A549 (cell line): Measurements from ENCODE around the gene FOCAD. TPM values are rescaled to one million over a fixed set of nuclear protein-coding genes. Genes with fewer than 3 reads are reported as not detected.

ENCODE experiments used
- ATAC-seq, 2 experiments: fragments of 200-7000 bp in 1 of 2; fragments of >200 bp in 1 of 2; cut with Nextera tagmentation in 1 of 2; cut with Tn5 transposase in 1 of 2; 3 replicates each; pipeline versions ENCODE4 v1.8.0 to v1.9.1; 2018 to 2020; ENCODE audit warnings: mild to moderate bottlenecking in 1 of 2, moderate library complexity in 1 of 2
- CTCF ChIA-PET: fragments of 300-600 bp; sonication (Branson Sonifier 250); formaldehyde crosslinking; extraction: SDS; loops from one replicate; lab custom pipeline; 2021; ENCODE audit warnings: antibody characterized with exemption, inconsistent platforms; lab: Yijun Ruan, JAX
- POLR2A ChIA-PET: fragments of 350-600 bp; formaldehyde crosslinking; extraction: SDS; loops from one replicate; lab custom pipeline; 2021; ENCODE audit warnings: antibody characterized with exemption, inconsistent platforms; lab: Yijun Ruan, JAX
- DNase-seq, 2 experiments: peaks; one replicate each; pipeline versions ENCODE4 v3.0.0 to v3.0.0-alpha.2; 2011 to 2016; ENCODE audit warnings: low read depth in 1 of 2, low spot score in 1 of 2
- FAIRE-seq: peaks from 2 replicates; lab custom pipeline; 2011; peaks lifted over from hg19 to GRCh38; lab: Jason Lieb, UNC
- H3K27ac ChIP-seq, 2 experiments: fragments of >200 bp; sonication (Bioruptor Twin); formaldehyde crosslinking; 3 replicates each; pipeline ENCODE4 v1.5.1; 2016 to 2017
- H3K4me1 ChIP-seq: fragments of >200 bp; sonication (Bioruptor Twin); formaldehyde crosslinking; 3 replicates; pipeline ENCODE4 v1.6.1; 2016
- H3K4me2 ChIP-seq: fragments of >200 bp; sonication (Bioruptor Twin); formaldehyde crosslinking; 3 replicates; pipeline ENCODE4 v1.6.1; 2016
- H3K4me3 ChIP-seq: fragments of >200 bp; sonication (Bioruptor Twin); formaldehyde crosslinking; 3 replicates; pipeline ENCODE4 v1.5.1; 2016
- H3K9me3 ChIP-seq: fragments of >200 bp; sonication (Bioruptor Twin); formaldehyde crosslinking; 3 replicates; pipeline ENCODE4 v1.6.1; 2016
- ATOH8 ChIP-seq: fragments of 250-450 bp; sonication (Bioruptor Pico); IDR thresholded peaks from 2 replicates; pipeline ENCODE4 v1.5.0; 2020; ENCODE audit warnings: low read depth, mild to moderate bottlenecking, moderate library complexity
- BCL3 ChIP-seq: fragments of >200 bp; sonication (Bioruptor Twin); formaldehyde crosslinking; IDR thresholded peaks from 3 replicates; pipeline ENCODE4 v1.6.1; 2016
- BHLHE40 ChIP-seq: IDR thresholded peaks from 2 replicates; pipeline ENCODE4 v1.6.1; 2012; ENCODE audit warnings: low read depth, low read length, inconsistent platforms
- CEBPB ChIP-seq, 2 experiments: fragments of >200 bp in 1 of 2; sonication (Bioruptor Twin) in 1 of 2; formaldehyde crosslinking in 1 of 2; IDR thresholded peaks; 2 replicates each; pipeline ENCODE4 v1.6.1; 2012 to 2016
- CHD4 ChIP-seq: fragments of 200-600 bp; sonication (generic); IDR thresholded peaks from 2 replicates; pipeline ENCODE4 v1.6.1; 2016; ENCODE audit warnings: antibody characterized with exemption, mild to moderate bottlenecking, borderline replicate concordance
- EHF ChIP-seq: fragments of 250-450 bp; sonication (Bioruptor Pico); IDR thresholded peaks from 2 replicates; pipeline ENCODE4 v1.5.0; 2020; ENCODE audit warnings: mild to moderate bottlenecking
- ELK1 ChIP-seq: fragments of 150-350 bp; IDR thresholded peaks from 2 replicates; pipeline ENCODE4 v1.6.1; 2014; ENCODE audit warnings: low read depth, mild to moderate bottlenecking, low read length
- EP300 ChIP-seq, 2 experiments: fragments of >200 bp; sonication (Bioruptor Twin); formaldehyde crosslinking; IDR thresholded peaks; 2 replicates in 1 of 2; 3 replicates in 1 of 2; pipeline ENCODE4 v1.6.1; 2016 to 2017
- HMGXB4 ChIP-seq: fragments of 250-450 bp; sonication (Bioruptor Pico); IDR thresholded peaks from 2 replicates; pipeline ENCODE4 v1.5.0; 2021; ENCODE audit warnings: mild to moderate bottlenecking, moderate library complexity, borderline replicate concordance
- HOXA7 ChIP-seq: fragments of 250-450 bp; sonication (Bioruptor Pico); IDR thresholded peaks from 2 replicates; pipeline ENCODE4 v1.5.0; 2020; ENCODE audit warnings: mild to moderate bottlenecking, moderate library complexity
- HOXB5 ChIP-seq: fragments of 250-450 bp; sonication (Bioruptor Pico); IDR thresholded peaks from 2 replicates; pipeline ENCODE4 v1.5.0; 2020; ENCODE audit warnings: mild to moderate bottlenecking, moderate library complexity
- KDM5A ChIP-seq: fragments of 200-600 bp; sonication (generic); IDR thresholded peaks from 2 replicates; pipeline ENCODE4 v1.6.1; 2016; ENCODE audit warnings: antibody characterized with exemption, mild to moderate bottlenecking
- MAZ ChIP-seq: fragments of 150-350 bp; IDR thresholded peaks from 2 replicates; pipeline ENCODE4 v1.6.1; 2014; ENCODE audit warnings: antibody characterized with exemption, low read depth, low read length, borderline replicate concordance
- NFE2L2 ChIP-seq: fragments of 150-350 bp; conservative IDR thresholded peaks from 2 replicates; pipeline ENCODE4 v1.6.1; 2014; ENCODE audit warnings: low read length
- NPAS2 ChIP-seq: fragments of 250-450 bp; sonication (Bioruptor Pico); IDR thresholded peaks from 2 replicates; pipeline ENCODE4 v1.8.0; 2022; ENCODE audit warnings: mild to moderate bottlenecking, moderate library complexity, borderline replicate concordance
- RARB ChIP-seq: fragments of 250-450 bp; sonication (Bioruptor Pico); IDR thresholded peaks from 2 replicates; pipeline ENCODE4 v1.8.0; 2021; ENCODE audit warnings: mild to moderate bottlenecking, moderate library complexity
- TP53 ChIP-seq: fragments of 250-450 bp; sonication (Bioruptor Pico); IDR thresholded peaks from 2 replicates; pipeline ENCODE4 v1.5.0; 2021; ENCODE audit warnings: mild to moderate bottlenecking, moderate library complexity
- ZC3H11A ChIP-seq: fragments of 450-650 bp; IDR thresholded peaks from 2 replicates; pipeline ENCODE4 v1.6.1; 2014; ENCODE audit warnings: antibody characterized with exemption, mild to moderate bottlenecking
- ZFP36 ChIP-seq: fragments of 450-650 bp; IDR thresholded peaks from 2 replicates; pipeline ENCODE4 v1.6.1; 2014; ENCODE audit warnings: borderline replicate concordance; ENCODE audit not compliant: partially characterized antibody
- WGBS: methylation state at CpG from one replicate; pipeline ENCODE4 v1.1.6; 2017; ENCODE audit errors: missing lambda C conversion rate; 5-methylcytosine and 5-hydroxymethylcytosine counted together
- polyA plus RNA-seq, 4 experiments: library from polyadenylated mRNA; depleted of rRNA in 3 of 4; stranded (reverse); fragments of >200 nt; fragmentation: RNase III in 1 of 4; extraction: RNeasy Plus Mini Kit Qiagen cat#74134 plus additional on column Dnase treatment in 1 of 4; gene quantifications; 2 replicates in 3 of 4; 3 replicates in 1 of 4; pipeline ENCODE4 v1.2.3, GENCODE V29; 2011 to 2017

FOCAD gene
- polyA plus RNA-seq, 2 of the 4 experiments (the other 2 are of a cell fraction) = 22.0 to 53.8 TPM

GRCh38 chr9:20985851-20986600 lies 302.0 kb downstream of the FOCAD start (continued):
- TF ChIP-seq HOXB5 (CRISPR knock-in tag) (no peak), CEBPB (IDR thresholded peaks at IDR 0.05) (no peak), ZC3H11A (no peak), EHF (CRISPR knock-in tag) (no peak), NFE2L2 (no peak), EP300 (IDR thresholded peaks at IDR 0.05) (no peak), RARB (CRISPR knock-in tag) (no peak), CHD4 (no peak), NPAS2 (no peak), ELK1 (no peak), ZFP36 (no peak), HOXA7 (CRISPR knock-in tag) (no peak)

GRCh38 chr9:20987521-20987920 lies 303.5 kb downstream of the FOCAD start:
- Histone ChIP-seq H3K4me3 (no peak overlapping the region), H3K4me1 (peaks cover 10% of the 10 kb centered on the region; the same call in 2 of the 3 replicates), H3K27ac (no peak overlapping the region), H3K9me3 (no peaks in the 10 kb centered on the region), H3K4me2 (no peak overlapping the region)
- ChIA-PET POLR2A (no interaction called here), CTCF (interaction anchor here (1.2 kb wide), 1 partner anchor 117 kb away, joined by 3 read pairs; no protein-coding TSS in a partner anchor)
- FAIRE-seq (no peak), ATAC-seq (no peak), DNase-seq (no peak)
- TF ChIP-seq KDM5A (no peak), NFE2L2 (no peak), BHLHE40 (no peak), ZC3H11A (no peak), BCL3 (no peak), TP53 (CRISPR knock-in tag) (no peak), MAZ (no peak), CHD4 (no peak), ELK1 (no peak), ATOH8 (CRISPR knock-in tag) (no peak), HMGXB4 (CRISPR knock-in tag) (no peak)
- 93% methylated on average over 1 of the region's 1 CpG for WGBS
